Stromal cell of bone marrow (primary cell): ENCODE measurements around the gene MAPK4.
"Not testable (repeated sequence)": the region's sequence is repeated elsewhere in the genome, so short reads cannot be mapped to it uniquely, and the experiment has no call there.

Experiments used
- DNase-seq: peaks from one replicate; pipeline ENCODE4 v3.0.0-alpha.2; 2012; ENCODE audit warnings: low read depth

Gene MAPK4

DNA sequence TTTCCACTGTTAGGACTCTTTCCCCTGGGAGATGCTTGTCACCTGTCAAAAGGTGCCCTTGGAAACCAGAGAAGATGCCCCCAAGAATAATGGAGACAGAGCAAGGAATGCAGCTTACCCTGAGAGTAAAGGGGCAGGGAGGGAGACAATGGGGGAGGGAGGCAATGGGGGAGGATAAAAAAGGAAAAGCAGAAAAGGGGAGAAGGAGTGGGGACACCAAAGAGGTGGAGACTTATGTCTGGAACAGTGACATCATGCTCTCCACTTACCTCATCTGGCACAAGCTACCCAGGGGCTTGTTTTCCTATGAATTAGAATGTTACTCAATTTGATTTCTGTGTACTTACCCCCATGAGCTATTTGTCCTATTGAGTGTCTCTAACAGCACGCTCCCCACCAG, 192.1 kb downstream of the MAPK4 start:
- no peak for DNase-seq

DNA sequence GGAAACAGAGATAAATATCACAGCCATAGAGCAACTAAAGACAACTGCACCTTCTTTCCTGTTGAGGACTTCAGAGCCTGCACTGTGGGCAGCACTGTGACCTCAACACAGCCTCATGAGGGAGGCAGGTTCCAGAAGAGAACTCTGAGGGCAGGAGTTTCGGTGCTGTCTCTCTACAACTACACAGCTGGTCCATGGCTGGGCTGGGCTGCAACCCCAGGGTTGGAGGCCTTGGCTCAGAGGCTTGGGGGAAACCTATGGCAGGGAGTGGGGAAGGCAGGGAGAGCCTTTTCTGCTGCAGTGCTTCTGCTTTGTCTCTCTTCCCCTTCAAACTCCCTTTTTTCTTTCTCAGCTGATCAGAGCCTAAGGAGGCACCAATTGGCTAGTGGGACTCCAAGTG, 193.4 kb downstream of the MAPK4 start:
- no peak for DNase-seq

DNA sequence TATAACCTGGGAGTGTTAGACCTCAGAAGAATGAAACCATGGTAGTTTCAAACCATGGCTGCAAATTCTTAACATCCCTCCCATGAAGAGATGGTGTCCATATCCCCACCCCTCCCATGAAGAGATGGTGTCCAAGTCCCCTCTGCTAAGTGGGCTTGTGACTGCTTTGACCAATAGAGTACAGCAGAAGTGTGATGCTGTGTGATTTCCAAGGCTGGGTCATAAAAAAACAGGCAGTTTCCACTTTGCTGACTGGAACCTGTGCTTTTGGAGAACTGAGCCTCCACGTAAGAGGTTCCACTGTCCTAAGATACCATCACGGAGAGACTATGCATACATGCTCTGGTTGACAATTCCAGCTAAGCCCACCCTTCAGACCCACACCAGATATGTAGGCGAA, 194.4 kb downstream of the MAPK4 start:
- DNase-seq: no peak

DNA sequence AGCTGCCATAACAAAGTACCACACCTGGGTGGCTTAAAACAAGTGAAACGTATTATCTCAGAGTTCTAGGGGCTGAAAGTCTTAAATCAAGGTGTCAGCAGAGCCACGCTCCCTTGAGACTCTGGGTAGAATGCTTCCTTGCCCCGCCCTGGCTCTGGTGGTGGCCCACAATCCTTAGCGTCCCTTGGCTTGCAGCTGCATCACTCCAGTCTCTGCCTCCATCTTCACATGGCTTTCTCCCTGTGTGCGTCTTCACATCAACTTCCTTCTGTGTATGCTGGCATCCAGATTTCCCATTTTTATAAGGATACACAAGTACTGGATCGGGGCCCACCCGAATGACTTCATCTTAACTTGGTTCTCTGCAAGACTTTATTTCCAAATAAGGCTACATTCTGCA, 197.5 kb downstream of the MAPK4 start:
- DNase-seq: no peak

DNA sequence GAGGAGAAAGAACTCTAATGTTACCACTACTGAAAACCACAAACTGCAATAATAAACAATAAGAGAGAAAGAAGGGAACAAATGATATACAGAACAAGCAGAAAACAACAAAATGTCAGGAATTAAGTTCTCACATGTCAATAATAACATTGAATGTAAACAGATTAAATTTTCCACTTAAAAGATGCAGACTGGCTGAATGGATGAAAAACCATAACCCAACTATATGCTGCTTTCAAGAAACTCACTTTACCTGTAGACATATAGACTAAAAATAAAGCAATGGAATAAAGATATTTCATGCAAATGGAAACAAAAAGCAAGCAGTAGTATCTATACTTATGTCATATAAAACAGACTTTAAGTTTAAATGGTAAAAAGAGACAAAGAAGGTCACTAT, 209.6 kb downstream of the MAPK4 start:
- DNase-seq: no peak

DNA sequence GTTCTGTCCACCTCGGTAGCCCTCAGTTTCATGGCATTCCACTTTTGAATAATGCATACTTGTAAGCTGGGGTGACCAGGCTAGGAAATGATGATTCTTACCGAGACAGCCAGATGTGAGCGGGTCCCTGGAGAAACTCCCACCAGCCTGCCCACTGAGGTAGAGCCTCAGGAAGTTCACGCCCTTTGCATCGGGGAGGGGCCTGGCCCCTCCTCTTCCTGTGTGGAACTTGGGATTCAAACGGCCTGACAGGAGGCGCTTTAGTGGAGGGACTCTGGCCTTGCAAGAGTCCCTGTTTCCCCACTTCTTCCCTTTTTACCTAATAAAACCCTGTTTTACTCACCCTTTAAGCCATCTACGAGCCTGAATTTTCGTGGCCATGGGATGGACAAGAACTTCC, 215.3 kb downstream of the MAPK4 start:
- DNase-seq: no peak

DNA sequence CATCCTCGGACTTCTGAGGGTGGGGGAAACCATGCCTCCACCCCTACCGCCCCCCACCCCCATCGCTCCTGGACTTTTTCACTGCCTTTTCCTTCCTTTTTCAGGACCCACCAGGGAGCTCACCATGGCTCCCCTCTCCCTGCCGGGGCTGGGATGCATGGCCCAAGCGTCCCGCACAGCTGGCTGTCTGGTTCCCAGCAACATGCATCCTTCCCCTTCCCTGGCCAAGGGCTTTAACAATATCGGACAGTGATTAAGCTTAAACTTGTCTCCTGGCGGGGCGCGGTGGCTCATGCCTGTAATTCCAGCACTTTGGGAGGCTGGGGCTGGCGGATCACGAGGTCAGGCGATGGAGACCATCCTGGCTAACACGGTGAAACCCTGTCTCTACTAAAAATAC, 215.8 kb downstream of the MAPK4 start:
- DNase-seq: no peak

DNA sequence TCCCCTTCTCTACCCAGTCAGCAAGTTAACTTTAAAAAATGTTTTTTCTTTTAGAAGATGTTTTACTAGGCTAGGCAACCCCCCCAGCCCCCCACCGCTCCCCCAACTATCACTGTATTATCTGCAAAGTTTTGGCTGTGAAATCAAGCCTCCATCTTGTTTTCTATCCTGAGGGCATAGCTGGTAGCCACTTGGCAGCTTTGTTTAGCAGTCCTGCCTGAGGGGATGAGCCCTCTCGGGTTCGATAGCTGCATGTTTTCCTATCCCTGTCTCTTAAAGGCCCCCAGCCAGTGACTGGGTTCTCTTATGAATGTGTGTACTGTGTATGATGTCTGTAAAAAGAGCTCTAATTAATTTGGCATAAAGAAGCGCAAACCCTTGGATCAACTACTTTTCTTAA, 216.5 kb downstream of the MAPK4 start:
- no peak for DNase-seq

DNA sequence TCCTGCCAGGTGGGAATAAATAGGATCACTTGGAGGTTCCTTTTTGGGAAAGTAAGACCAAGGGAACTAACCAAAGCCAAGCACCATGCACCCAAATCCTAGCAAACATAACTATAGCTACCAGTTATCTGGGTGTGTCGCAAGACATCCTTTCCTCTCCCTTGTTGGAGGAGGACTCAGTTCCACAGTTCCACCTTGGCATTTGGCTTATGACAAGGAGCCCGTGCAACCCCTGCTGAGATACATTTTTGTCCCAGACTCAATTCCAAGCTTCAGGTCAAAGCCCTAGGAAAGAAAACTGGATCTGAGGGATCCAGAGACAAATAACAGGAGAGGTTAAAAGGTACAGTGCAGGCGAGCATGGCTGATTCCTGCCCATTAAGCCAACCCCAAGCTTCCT, 219.1 kb downstream of the MAPK4 start:
- DNase-seq: not testable (repeated sequence)
